K562 (cell line): Measurements from ENCODE around the gene PUM2. TPM values are rescaled to one million over a fixed set of nuclear protein-coding genes. Genes with fewer than 3 reads are reported as not detected.
A peak's percentile ranks its signal among the peaks of the same experiment; 100 is the strongest.

Source experiments
- CGGBP1 ChIP-seq: fragments of 250-450 bp; sonication (Bioruptor Pico); IDR thresholded peaks from 2 replicates; pipeline ENCODE4 v1.9.0; 2021; ENCODE audit warnings: mild to moderate bottlenecking
- GATAD2B ChIP-seq: fragments of 450-650 bp; IDR thresholded peaks from 2 replicates; pipeline ENCODE4 v1.6.1; 2017; ENCODE audit warnings: mild to moderate bottlenecking, borderline replicate concordance
- ID3 ChIP-seq, 2 experiments: fragments of 250-450 bp in 1 of 2; fragments of 450-650 bp in 1 of 2; sonication (Bioruptor Pico) in 1 of 2; IDR thresholded peaks; 2 replicates each; pipeline versions ENCODE4 v1.6.1 to v1.8.0; 2016 to 2021; ENCODE audit warnings: mild to moderate bottlenecking in 2 of 2, moderate library complexity in 2 of 2, missing compliant biosample characterization in 1 of 2, missing genetic modification characterization in 1 of 2
- KAT7 ChIP-seq: sonication (generic); formaldehyde crosslinking; IDR thresholded peaks from 2 replicates; pipeline ENCODE4 v1.8.0; 2022; ENCODE audit warnings: missing genetic modification reagents, mild to moderate bottlenecking, borderline replicate concordance
- L3MBTL2 ChIP-seq: fragments of 450-650 bp; IDR thresholded peaks from 2 replicates; pipeline ENCODE4 v1.6.1; 2016; ENCODE audit warnings: mild to moderate bottlenecking, moderate library complexity
- TAF9B ChIP-seq: fragments of 450-650 bp; IDR thresholded peaks from 2 replicates; pipeline ENCODE4 v1.6.1; 2018; ENCODE audit warnings: mild to moderate bottlenecking; ENCODE audit not compliant: partially characterized antibody
- ZFX ChIP-seq: sonication (generic); formaldehyde crosslinking; IDR thresholded peaks from 2 replicates; pipeline ENCODE4 v1.8.0; 2022; ENCODE audit warnings: mild to moderate bottlenecking, missing genetic modification reagents, moderate library complexity
- ZNF282 ChIP-seq: sonication (generic); formaldehyde crosslinking; IDR thresholded peaks from 2 replicates; pipeline ENCODE4 v1.8.1; 2023; ENCODE audit warnings: missing genetic modification reagents
- ZNF449 ChIP-seq: fragments of 250-450 bp; sonication (Bioruptor Pico); IDR thresholded peaks from 2 replicates; pipeline ENCODE4 v1.8.0; 2022; ENCODE audit warnings: moderate library complexity, mild to moderate bottlenecking, inconsistent platforms
- polyA plus RNA-seq, 8 experiments: library from polyadenylated mRNA; depleted of rRNA in 4 of 8; stranded (reverse) in 5 of 8; unstranded in 3 of 8; fragments of >200 nt; fragmentation: Nextera tagmentation in 2 of 8; fragmentation: Illumina TruSeq in 1 of 8; extraction: Ambion mirVana in 2 of 8; extraction: Trizol in 1 of 8; gene quantifications; 2 replicates each; pipeline versions ENCODE4 v1.2.1 to v1.2.3, GENCODE V29; 2011 to 2014; ENCODE audit warnings: inconsistent platforms in 1 of 8, missing spikeins in 1 of 8
- total RNA-seq, 7 experiments: library from RNA; depleted of rRNA in 6 of 7; stranded (reverse); fragments of >200 nt in 6 of 7; fragmentation: Illumina TruSeq in 2 of 7; extraction: Trizol in 2 of 7; gene quantifications; 2 replicates each; pipeline versions ENCODE4 v1.2.1 to v1.2.3, GENCODE V29; 2011 to 2021; ENCODE audit warnings: low replicate concordance in 1 of 7

PUM2 gene
- total and polyA plus RNA-seq, 9 of the 15 experiments (the other 6 are each of a cell fraction or from before 2014, with no cell fraction given) = 13.4 to 61.9 (median 28.3) TPM

GRCh38 chr2:20224716-20225293, 125.8 kb downstream of the PUM2 start, which contains the start of gene SDC1 (continued):
- TF ChIP-seq ID3 (CRISPR knock-in tag; IDR thresholded peaks at IDR 0.05) (no peak), ID3 (tag; IDR thresholded peaks at IDR 0.05) (0 out of 2 replicates have a peak, but pooled peaks have one; percentile 49), ZFX (CRISPR knock-in tag) (peak; percentile 54), KAT7 (no peak), ZNF449 (CRISPR knock-in tag) (no peak), TAF9B (no peak), GATAD2B (0 out of 2 replicates have a peak, but pooled peaks have one; percentile 18), L3MBTL2 (peak; percentile 82), ZNF282 (no peak), CGGBP1 (CRISPR knock-in tag) (no peak)
